Upper lobe of right lung (tissue), 1 donor: ENCODE measurements around the gene TOPBP1. TPM values are rescaled to one million over a fixed set of nuclear protein-coding genes. Genes with fewer than 3 reads are reported as not detected.
A peak's percentile ranks its signal among the peaks of the same experiment; 100 is the strongest.
"Not testable (repeated sequence)": the region's sequence is repeated elsewhere in the genome, so short reads cannot be mapped to it uniquely, and the experiment has no call there.

ENCODE experiments used
- ATAC-seq: fragments of 200-7000 bp; cut with Tn5 transposase; one replicate; pipeline ENCODE4 v1.9.1; 2020; ENCODE audit warnings: mild to moderate bottlenecking, moderate library complexity
- DNase-seq: peaks from one replicate; pipeline ENCODE4 v3.0.0-alpha.2; 2020
- H3K27ac ChIP-seq: fragments of 200-600 bp; one replicate; pipeline ENCODE4 v1.8.0; 2022
- H3K27me3 ChIP-seq: fragments of 200-600 bp; one replicate; pipeline ENCODE4 v1.8.0; 2022; ENCODE audit warnings: mild to moderate bottlenecking
- H3K36me3 ChIP-seq: fragments of 200-600 bp; one replicate; pipeline ENCODE4 v1.8.0; 2022
- H3K4me1 ChIP-seq: fragments of 200-600 bp; one replicate; pipeline ENCODE4 v1.8.0; 2022
- H3K4me3 ChIP-seq: fragments of 200-600 bp; one replicate; pipeline ENCODE4 v1.8.0; 2022; ENCODE audit warnings: mild to moderate bottlenecking
- H3K9me3 ChIP-seq: fragments of 200-600 bp; one replicate; pipeline ENCODE4 v1.8.0; 2022
- CTCF ChIP-seq: fragments of 200-600 bp; IDR thresholded peaks from one replicate; pipeline ENCODE4 v1.8.0; 2022; ENCODE audit warnings: antibody characterized with exemption
- intact Hi-C: fragments of 100-400 bp; cut with DNase I; formaldehyde crosslinking; loops from one replicate; pipeline ENCODE4 v1.11.0; 2022
- total RNA-seq: library from RNA; stranded (reverse); fragmentation: NEBNext Ultra II Directional; extraction: Animal tissue kit (Norgen Biotek cat#: 25700); gene quantifications from one replicate; pipeline ENCODE4 v1.2.1, GENCODE V29; 2021
- donor health status: DM: no; HTN: yes; CAD: no; lungs with severe emphysema.

Gene TOPBP1
- total RNA-seq, 1 donor from 2014 or later = 18.1 TPM

GRCh38 chr3:133670525-133670995 is 8.8 kb upstream of the TOPBP1 start:
- TF ChIP-seq CTCF = no peak
- H3K27me3 ChIP-seq = peaks cover 30% of the 10 kb centered on the region
- H3K4me3 ChIP-seq = no peak overlapping the region
- DNase-seq (no peak), ATAC-seq (no peak)
- H3K9me3 ChIP-seq = no peaks in the 10 kb centered on the region
- H3K4me1 ChIP-seq = no peaks in the 10 kb centered on the region
- no peaks in the 10 kb centered on the region for H3K36me3 ChIP-seq
- H3K27ac ChIP-seq = no peak overlapping the region
- intact Hi-C loops = no loop called here

GRCh38 chr3:133669949-133670524 is 8.3 kb upstream of the TOPBP1 start:
- Histone ChIP-seq H3K27me3 (peaks cover 25% of the 10 kb centered on the region), H3K4me1 (no peaks in the 10 kb centered on the region), H3K4me3 (no peak overlapping the region), H3K27ac (no peak overlapping the region), H3K9me3 (no peaks in the 10 kb centered on the region), H3K36me3 (no peaks in the 10 kb centered on the region)
- no peak for TF ChIP-seq CTCF
- intact Hi-C loops = no loop called here
- ATAC-seq (no peak), DNase-seq (no peak)

- Histone ChIP-seq H3K27ac (no peak overlapping the region), H3K27me3 (peaks cover 3% of the 10 kb centered on the region), H3K36me3 (no peaks in the 10 kb centered on the region), H3K9me3 (no peaks in the 10 kb centered on the region), H3K4me3 (no peak overlapping the region), H3K4me1 (peaks cover 7% of the 10 kb centered on the region)
- no peak for DNase-seq
- ATAC-seq = no peak
- no peak for TF ChIP-seq CTCF
- intact Hi-C loops = no loop called here
Observed at GRCh38 chr3:133667118-133667517, 5.4 kb upstream of the TOPBP1 start.

- intact Hi-C loops, H3K36me3 ChIP-seq, H3K4me3 ChIP-seq, H3K4me1 ChIP-seq, DNase-seq, H3K27ac ChIP-seq, H3K9me3 ChIP-seq, H3K27me3 ChIP-seq, ATAC-seq: not testable (repeated sequence)
Observed at GRCh38 chr3:133665188-133665587, 3.4 kb upstream of the TOPBP1 start.

- no peaks in the 10 kb centered on the region for H3K9me3 ChIP-seq
- peak; percentile 54 for TF ChIP-seq CTCF
- intact Hi-C loops = no loop called here
- no peak for DNase-seq
- peaks cover 3% of the 10 kb centered on the region for H3K36me3 ChIP-seq
- H3K4me1 ChIP-seq = peaks cover 7% of the 10 kb centered on the region
- H3K4me3 ChIP-seq = no peak overlapping the region
- no peaks in the 10 kb centered on the region for H3K27me3 ChIP-seq
- no peak overlapping the region for H3K27ac ChIP-seq
- peak; percentile 65 for ATAC-seq
Observed at GRCh38 chr3:133663569-133664313, 2.0 kb upstream of the TOPBP1 start.

- Histone ChIP-seq H3K4me3 (peak overlapping the region; percentile 91), H3K36me3 (peaks cover 18% of the 10 kb centered on the region), H3K9me3 (no peaks in the 10 kb centered on the region), H3K27ac (peak overlapping the region; percentile 83), H3K27me3 (no peaks in the 10 kb centered on the region), H3K4me1 (peaks cover 7% of the 10 kb centered on the region)
- no peak for TF ChIP-seq CTCF
- ATAC-seq (peak; percentile 53), DNase-seq (no peak)
- intact Hi-C loops = no loop called here
Observed at GRCh38 chr3:133662278-133662651, 524 bp upstream of the TOPBP1 start.
